ENCODE data around the gene RPS18.

RPS18 gene

GRCh38 chr6:33313709-33314514 is 42.0 kb downstream of the RPS18 start, which contains the start of gene TAPBP:
TAPBP (minus strand) TSS chr6:33314078; CDS start chr6:33314041, 37 bp downstream.
- TF ChIP-seq CTCF (IDR thresholded peaks at IDR 0.05; ENCODE audit: low read depth, low read length), result no peak
- H3K4me3 ChIP-seq (ENCODE audit: low read depth, low read length), result peak within 1 kb of the TSS; percentile 87

GRCh38 chr6:33314515-33314942 is 42.7 kb downstream of the RPS18 start:
- H3K4me3 ChIP-seq (ENCODE audit: low read depth, low read length), result peak overlapping the region; percentile 87
- TF ChIP-seq CTCF (IDR thresholded peaks at IDR 0.05; ENCODE audit: low read depth, low read length), result no peak

- H3K4me3 ChIP-seq (ENCODE audit: low read depth, low read length), result peak overlapping the region; percentile 87; the same call in 1 of the 2 replicates
- TF ChIP-seq CTCF (IDR thresholded peaks at IDR 0.05; ENCODE audit: low read depth, low read length), result no peak
These were observed 43.3 kb downstream of the RPS18 start for GRCh38 chr6:33314943-33315792.

- TF ChIP-seq CTCF (IDR thresholded peaks at IDR 0.05; ENCODE audit: low read depth, low read length), result no peak
- H3K4me3 ChIP-seq (ENCODE audit: low read depth, low read length), result no peak overlapping the region
These were observed 44.1 kb downstream of the RPS18 start for GRCh38 chr6:33315793-33316602.

- no peak for TF ChIP-seq CTCF (IDR thresholded peaks at IDR 0.05; ENCODE audit: low read depth, low read length)
These were observed 44.9 kb downstream of the RPS18 start for GRCh38 chr6:33316603-33317418.

GRCh38 chr6:33317419-33317668 is 45.5 kb downstream of the RPS18 start:
- no peak for TF ChIP-seq CTCF (IDR thresholded peaks at IDR 0.05; ENCODE audit: low read depth, low read length)
- peak overlapping the region; percentile 64 for H3K4me3 ChIP-seq (ENCODE audit: low read depth, low read length)

More at GRCh38 chr6:33316603-33317418, 44.9 kb downstream of the RPS18 start:
- H3K4me3 ChIP-seq (ENCODE audit: low read depth, low read length), result peak overlapping the region; percentile 52

Data from WI38 (cell line).